ENCODE measurements around the gene CREBL2.

GRCh38 chr12:12636641-12637040 is 25.0 kb downstream of the CREBL2 start:
- TF ChIP-seq ARNT (IDR thresholded peaks at IDR 0.05) (no peak), FOXA1 (IDR thresholded peaks at IDR 0.05) (no peak), HDGF (IDR thresholded peaks at IDR 0.05; ENCODE audit: borderline replicate concordance) (no peak), TARDBP (IDR thresholded peaks at IDR 0.05) (no peak), BHLHE40 (IDR thresholded peaks at IDR 0.05; ENCODE audit: borderline replicate concordance) (no peak), PKNOX1 (IDR thresholded peaks at IDR 0.05) (no peak), FOXM1 (IDR thresholded peaks at IDR 0.05; ENCODE audit: borderline replicate concordance) (no peak), FOXK2 (IDR thresholded peaks at IDR 0.05) (no peak), ZNF384 (IDR thresholded peaks at IDR 0.05) (no peak), SP1 (IDR thresholded peaks at IDR 0.05) (no peak), NFRKB (IDR thresholded peaks at IDR 0.05) (no peak), LEF1 (IDR thresholded peaks at IDR 0.05; ENCODE audit: borderline replicate concordance) (no peak), SUZ12 (IDR thresholded peaks at IDR 0.05) (no peak), L3MBTL2 (conservative IDR thresholded peaks at IDR 0.05) (no peak)

Data from HEK293T (cell line).